ENCODE measurements around the gene DHX32. TPM values are rescaled to one million over a fixed set of nuclear protein-coding genes. Genes with fewer than 3 reads are reported as not detected.
A peak's percentile ranks its signal among the peaks of the same experiment; 100 is the strongest.
"Not testable (repeated sequence)": the region's sequence is repeated elsewhere in the genome, so short reads cannot be mapped to it uniquely, and the experiment has no call there.

Gene DHX32
- polyA plus RNA-seq, 3 donors = 25.4 to 27.4 (median 25.9) TPM

- peak; percentile 62 to 84 (median 75) for DNase-seq (ENCODE audit: low read depth in 3 of 3, low spot score in 2 of 3)
These were observed 15.2 kb upstream of the DHX32 start, which contains the start of gene FANK1 for GRCh38 chr10:125896088-125896934. Gene FANK1, plus strand, starts transcription at chr10:125896564. Its CDS starts 79 bp downstream, at chr10:125896643.

- peak in 1 of 3 donors; percentile 33 for DNase-seq (ENCODE audit: low read depth in 3 of 3, low spot score in 2 of 3)
These were observed 14.3 kb upstream of the DHX32 start for GRCh38 chr10:125895130-125896087.

DNA sequence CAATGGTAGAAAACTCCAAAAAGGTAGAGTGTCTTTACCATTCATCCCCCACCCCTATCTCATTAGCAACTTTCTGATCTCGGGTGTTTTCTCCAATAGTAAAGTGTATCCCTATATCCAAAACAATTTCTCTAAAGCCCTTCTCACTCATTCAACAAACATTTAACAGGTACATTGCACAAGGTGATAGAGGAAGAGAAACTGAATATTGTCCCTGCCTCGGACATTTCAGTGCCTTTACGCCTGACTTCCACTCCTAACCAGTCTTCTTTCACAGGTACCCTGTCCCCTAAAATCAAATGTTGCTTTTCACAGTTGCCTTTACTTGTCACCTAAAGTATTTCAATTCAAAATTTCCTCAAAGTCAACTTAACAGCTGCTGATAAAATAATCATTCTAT lies 13.1 kb upstream of the DHX32 start:
- not testable (repeated sequence) for DNase-seq (ENCODE audit: low read depth in 3 of 3, low spot score in 2 of 3)

DNA sequence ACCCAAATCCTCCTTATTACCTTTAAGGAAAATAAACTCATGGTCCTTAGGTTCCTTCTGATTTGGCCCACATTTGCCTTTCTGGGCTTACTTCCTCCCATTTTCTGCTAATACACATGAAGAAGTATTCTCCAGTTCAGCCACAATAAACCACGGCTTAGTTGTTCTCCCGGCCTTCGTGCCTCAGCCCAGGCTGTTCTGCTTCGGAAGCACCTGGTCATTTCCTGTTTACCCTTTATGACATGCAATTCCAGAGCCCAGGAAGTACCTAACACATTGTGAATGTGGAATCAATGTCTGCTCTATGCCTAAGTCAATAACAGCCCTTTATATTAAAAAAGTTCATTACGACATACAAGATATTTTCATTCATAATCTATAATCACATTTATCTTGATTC lies 11.3 kb upstream of the DHX32 start:
- not testable (repeated sequence) for DNase-seq (ENCODE audit: low read depth in 3 of 3, low spot score in 2 of 3)

DNA sequence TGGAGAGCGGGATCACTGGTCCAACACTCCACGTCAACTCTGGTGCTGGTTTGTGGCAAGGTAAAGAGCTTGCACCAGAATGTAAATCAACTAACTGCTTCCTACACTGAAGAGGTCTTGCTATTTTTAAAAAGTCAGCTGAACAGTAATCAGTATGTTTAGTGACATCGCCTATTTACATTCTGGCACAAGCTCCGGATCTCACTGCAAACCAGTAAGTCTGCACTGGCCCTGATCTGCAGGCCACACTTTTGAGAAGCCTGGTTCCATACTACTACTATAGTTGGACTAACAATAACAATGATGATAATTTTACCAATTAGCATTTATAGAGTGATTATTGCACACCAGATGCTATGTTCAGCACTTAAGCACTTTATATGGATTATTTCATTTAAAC lies 8.3 kb upstream of the DHX32 start:
- not testable (repeated sequence) for DNase-seq (ENCODE audit: low read depth in 3 of 3, low spot score in 2 of 3)

DNA sequence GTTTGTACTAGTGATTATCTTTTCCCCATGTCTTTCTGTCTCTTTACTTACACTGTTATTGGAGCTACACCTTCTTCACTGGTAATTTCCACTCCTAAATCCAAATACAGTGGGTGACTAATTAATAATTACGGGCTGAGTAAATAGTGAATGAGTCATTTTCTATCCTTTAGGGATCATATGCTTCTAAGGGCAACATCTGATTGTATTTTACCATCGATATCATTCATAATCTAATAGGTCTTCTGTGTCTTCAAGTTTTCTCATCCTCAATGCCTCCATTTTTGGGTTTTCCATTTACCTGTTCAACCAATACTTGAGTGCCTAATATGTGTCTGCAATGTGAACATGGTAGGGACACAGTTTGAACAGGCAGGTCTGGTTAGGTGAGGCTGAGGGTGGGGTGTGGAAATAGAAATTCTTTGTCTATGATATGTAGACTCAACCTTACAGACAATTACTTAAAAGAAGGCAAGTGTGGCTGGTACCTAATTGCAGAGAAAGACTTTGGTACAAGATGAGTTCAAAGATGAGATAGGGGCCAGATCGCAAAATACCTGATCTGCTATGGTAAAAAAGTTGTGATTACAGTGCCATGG lies 5.9 kb upstream of the DHX32 start:
- DNase-seq (ENCODE audit: low read depth in 3 of 3, low spot score in 2 of 3) = no peak

DNA sequence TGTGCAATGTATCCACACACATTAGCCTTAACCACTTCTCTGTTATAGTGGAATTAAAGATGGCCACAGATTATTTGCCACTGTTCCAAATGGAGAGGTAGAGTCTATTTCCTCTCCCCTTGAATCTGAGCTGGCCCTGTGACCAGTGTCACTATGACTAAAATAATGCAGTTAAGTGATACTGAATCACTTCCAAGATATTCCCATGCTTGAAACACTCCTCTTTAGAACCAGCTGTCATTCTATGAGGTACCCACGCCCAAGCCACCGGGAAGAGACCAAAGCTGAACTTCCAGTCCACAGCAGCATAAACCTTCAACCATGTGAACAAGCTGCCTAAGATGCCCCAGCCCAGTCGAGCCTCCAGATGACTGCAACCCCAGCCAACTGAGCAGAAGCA lies 2.1 kb upstream of the DHX32 start:
- no peak for DNase-seq (ENCODE audit: low read depth in 3 of 3, low spot score in 2 of 3)

GRCh38 chr10:125882596-125882995 lies 1.5 kb upstream of the DHX32 start:
- no peak for DNase-seq (ENCODE audit: low read depth in 3 of 3, low spot score in 2 of 3)

DNA sequence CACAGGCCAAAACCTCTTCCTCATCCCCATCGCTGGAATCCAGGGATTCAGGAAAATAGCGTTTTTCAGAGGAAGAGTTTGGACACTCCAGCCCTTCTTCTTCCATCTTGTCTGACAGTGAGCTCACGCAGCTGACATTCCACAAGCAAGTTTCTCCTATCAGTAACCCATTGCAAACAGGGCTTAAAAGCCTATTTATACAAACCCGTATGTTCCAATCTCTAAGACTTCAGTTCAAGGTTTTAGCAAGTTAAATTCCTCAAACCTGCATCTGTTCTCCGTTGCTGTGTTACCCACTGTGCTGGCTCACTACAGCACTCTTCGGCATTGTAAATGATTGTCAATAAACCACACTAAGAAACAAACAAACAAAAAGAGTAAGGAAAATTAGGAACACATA lies 373 bp downstream of the DHX32 start:
- DNase-seq (ENCODE audit: low read depth in 3 of 3, low spot score in 2 of 3) = no peak

GRCh38 chr10:125878957-125879835 lies 1.9 kb downstream of the DHX32 start:
- no peak for DNase-seq (ENCODE audit: low read depth in 3 of 3, low spot score in 2 of 3)

GRCh38 chr10:125871338-125871737 lies 9.8 kb downstream of the DHX32 start:
- no peak for DNase-seq (ENCODE audit: low read depth in 3 of 3, low spot score in 2 of 3)

DNA sequence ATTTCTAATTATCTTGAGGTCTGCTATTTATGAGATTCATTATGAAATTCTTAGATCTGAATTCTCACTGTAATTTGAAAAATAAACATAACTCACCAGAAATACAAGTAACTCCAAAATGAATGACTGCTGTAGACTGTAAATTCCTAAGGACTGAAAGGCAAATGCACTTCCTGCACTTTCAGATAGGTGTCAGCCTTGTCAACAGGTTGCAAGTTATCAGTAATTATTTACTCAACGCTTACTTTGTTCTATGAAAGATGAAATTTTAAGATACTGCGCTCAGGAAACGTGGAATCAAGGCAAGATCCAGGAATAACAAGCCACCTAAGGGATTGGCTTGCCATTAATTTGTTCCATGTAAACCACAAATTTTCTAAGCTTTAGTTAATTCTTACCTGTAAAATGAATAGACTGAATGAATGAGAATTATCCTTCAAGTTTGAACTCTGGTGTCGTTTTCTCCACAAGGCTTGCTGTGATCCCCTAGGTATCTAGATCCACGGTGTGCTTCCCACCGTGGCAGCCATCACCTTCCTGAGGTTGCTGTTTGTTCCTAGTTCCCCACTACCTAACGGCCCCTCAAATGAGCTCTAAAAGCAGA lies 12.6 kb downstream of the DHX32 start:
- DNase-seq (ENCODE audit: low read depth in 3 of 3, low spot score in 2 of 3) = no peak

DNA sequence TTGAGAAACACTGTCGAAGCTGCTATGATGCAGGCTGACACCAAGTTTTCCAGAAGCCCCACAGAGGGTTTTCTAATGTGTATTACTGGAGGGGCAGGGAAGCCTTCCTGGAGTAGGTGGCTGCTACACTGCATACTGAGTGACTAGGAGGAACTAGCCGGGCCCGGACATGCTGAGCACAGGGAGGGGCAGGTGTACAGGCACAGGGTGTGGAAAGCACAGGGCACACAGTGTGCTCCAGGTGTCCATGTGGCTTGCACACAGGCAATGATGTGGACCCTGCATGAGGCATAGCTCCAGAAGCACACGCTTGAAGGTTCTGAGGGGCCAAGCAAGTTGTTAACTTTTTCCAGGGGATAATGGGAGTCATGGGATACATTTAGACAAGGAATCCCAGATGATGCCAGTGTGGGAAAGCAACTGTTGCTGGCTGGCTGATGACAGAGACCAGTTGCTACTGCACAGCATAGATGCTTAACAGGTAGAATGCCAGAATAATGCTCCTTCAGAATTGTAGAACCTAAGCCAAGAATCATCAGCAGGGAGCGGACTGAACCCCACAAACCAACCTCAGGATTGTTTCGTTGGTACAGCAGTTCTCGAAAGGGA lies 14.6 kb downstream of the DHX32 start:
- DNase-seq (ENCODE audit: low read depth in 3 of 3, low spot score in 2 of 3) = no peak

DNA sequence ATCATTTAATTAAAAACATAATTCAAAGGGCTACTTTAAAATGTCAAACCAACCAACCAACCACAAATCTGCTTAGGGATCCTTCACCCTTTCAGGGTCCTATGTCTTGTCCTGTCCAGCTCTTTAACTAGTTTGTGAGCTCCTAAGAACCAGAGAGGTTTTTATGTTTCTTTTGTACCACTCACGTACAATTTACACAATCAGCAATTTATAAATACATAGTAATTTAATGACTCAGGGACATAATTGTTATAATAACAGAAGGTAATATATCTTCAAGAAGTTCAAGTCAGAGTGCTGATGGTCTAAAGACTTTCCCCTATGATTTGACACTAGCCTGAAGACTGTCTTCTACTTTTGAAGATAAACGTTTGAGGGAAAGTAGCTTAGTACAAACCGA lies 16.0 kb downstream of the DHX32 start:
- no peak for DNase-seq (ENCODE audit: low read depth in 3 of 3, low spot score in 2 of 3)

GRCh38 chr10:125859128-125859817 lies 21.8 kb downstream of the DHX32 start:
- DNase-seq (ENCODE audit: low read depth in 3 of 3, low spot score in 2 of 3) = no peak

DNA sequence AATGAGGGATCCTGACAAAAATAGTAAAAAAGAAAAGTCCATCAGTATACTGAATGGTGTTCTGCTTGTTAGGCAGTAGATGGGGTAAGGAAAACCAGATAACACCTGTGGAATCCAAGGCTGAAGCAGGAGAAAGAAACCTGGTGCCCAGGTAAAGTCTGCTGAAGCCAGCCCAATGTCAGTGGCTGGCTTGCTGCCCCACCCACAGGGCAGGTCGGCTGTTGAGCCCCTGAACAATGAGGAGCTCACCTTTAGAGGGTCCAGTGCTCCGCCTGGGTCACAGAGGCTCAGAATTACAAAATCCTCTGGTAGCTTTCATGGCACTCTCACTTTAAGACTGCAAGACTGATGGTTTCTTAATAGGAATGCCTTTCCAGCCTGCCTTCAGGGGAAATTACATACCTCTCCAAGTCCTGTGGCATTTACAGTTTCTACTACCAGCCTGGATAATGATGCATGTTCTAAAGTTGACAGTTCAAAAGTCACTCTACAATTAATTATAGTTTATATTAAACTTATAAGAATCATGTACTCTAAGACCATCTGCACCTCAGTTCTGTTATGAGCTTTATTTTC lies 23.8 kb downstream of the DHX32 start:
- no peak for DNase-seq (ENCODE audit: low read depth in 3 of 3, low spot score in 2 of 3)

GRCh38 chr10:125852487-125852886 lies 28.6 kb downstream of the DHX32 start:
- DNase-seq (ENCODE audit: low read depth in 3 of 3, low spot score in 2 of 3) = no peak
